Measurements from ENCODE around the gene SCARB2. TPM values are rescaled to one million over a fixed set of nuclear protein-coding genes. Genes with fewer than 3 reads are reported as not detected.

The SCARB2 gene
- total RNA-seq, 1 experiment from 2014 or later = 37.6 TPM

- TF ChIP-seq EZH2 (IDR thresholded peaks at IDR 0.05; ENCODE audit: low read depth) = no peak
- TF ChIP-seq, protein P1, sequence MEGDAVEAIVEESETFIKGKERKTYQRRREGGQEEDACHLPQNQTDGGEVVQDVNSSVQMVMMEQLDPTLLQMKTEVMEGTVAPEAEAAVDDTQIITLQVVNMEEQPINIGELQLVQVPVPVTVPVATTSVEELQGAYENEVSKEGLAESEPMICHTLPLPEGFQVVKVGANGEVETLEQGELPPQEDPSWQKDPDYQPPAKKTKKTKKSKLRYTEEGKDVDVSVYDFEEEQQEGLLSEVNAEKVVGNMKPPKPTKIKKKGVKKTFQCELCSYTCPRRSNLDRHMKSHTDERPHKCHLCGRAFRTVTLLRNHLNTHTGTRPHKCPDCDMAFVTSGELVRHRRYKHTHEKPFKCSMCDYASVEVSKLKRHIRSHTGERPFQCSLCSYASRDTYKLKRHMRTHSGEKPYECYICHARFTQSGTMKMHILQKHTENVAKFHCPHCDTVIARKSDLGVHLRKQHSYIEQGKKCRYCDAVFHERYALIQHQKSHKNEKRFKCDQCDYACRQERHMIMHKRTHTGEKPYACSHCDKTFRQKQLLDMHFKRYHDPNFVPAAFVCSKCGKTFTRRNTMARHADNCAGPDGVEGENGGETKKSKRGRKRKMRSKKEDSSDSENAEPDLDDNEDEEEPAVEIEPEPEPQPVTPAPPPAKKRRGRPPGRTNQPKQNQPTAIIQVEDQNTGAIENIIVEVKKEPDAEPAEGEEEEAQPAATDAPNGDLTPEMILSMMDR (conservative IDR thresholded peaks at IDR 0.05) = no peak
- H3K9me3 ChIP-seq (ENCODE audit: insufficient read depth, low read depth) = no peaks in the 10 kb centered on the region
- DNase-seq = no peak
Measured at GRCh38 chr4:76253511-76253910, 39.9 kb upstream of the SCARB2 start.

GRCh38 chr4:76252271-76252653 lies 38.6 kb upstream of the SCARB2 start:
- Histone ChIP-seq H3K27me3 (ENCODE audit: insufficient read depth, low read depth) (no peaks in the 10 kb centered on the region), H4K20me1 (ENCODE audit: insufficient read depth) (no peaks in the 10 kb centered on the region), H3F3A (ENCODE audit: insufficient read depth, low read depth) (no peaks in the 10 kb centered on the region; the same call in 1 of the 2 replicates), H3K4me3 (no peak overlapping the region), H3K36me3 (ENCODE audit: low read depth) (no peaks in the 10 kb centered on the region), H3K9me2 (ENCODE audit: insufficient read depth) (no peaks in the 10 kb centered on the region; the same call in 1 of the 2 replicates), H2AFZ (no peak overlapping the region; the same call in 1 of the 2 replicates), H3K4me1 (replicated peaks; ENCODE audit: insufficient read depth) (peaks cover 5% of the 10 kb centered on the region; the same call in 1 of the 2 replicates), H3K4me2 (no peak overlapping the region), H3K27ac (no peak overlapping the region), H3K9me3 (ENCODE audit: insufficient read depth, low read depth) (no peaks in the 10 kb centered on the region), H3K79me2 (ENCODE audit: low read depth) (no peaks in the 10 kb centered on the region)
- BruUV-seq (replicated peaks) = TSS peak; percentile 52
- intact Hi-C loops (cut with micrococcal nuclease; ENCODE audit: unreplicated experiment) = loop anchor here (5.0 kb wide), 1 partner anchor 55 kb away; the partner anchor contains the start of gene STBD1
- no peak for DNase-seq
- no peak for TF ChIP-seq EZH2 (IDR thresholded peaks at IDR 0.05; ENCODE audit: low read depth)
- TF ChIP-seq, protein P1 (conservative IDR thresholded peaks at IDR 0.05) = no peak
- POLR2A ChIA-PET (ENCODE audit: unreplicated experiment) = no interaction called here
- CTCF ChIA-PET = no interaction called here

More at GRCh38 chr4:76253511-76253910, 39.9 kb upstream of the SCARB2 start:
- Histone ChIP-seq H3K9me2 (ENCODE audit: insufficient read depth) (no peaks in the 10 kb centered on the region; the same call in 1 of the 2 replicates), H3K27ac (no peak overlapping the region), H3K4me3 (no peak overlapping the region), H3K27me3 (ENCODE audit: insufficient read depth, low read depth) (no peaks in the 10 kb centered on the region), H3F3A (ENCODE audit: insufficient read depth, low read depth) (no peaks in the 10 kb centered on the region; the same call in 1 of the 2 replicates), H4K20me1 (ENCODE audit: insufficient read depth) (no peaks in the 10 kb centered on the region), H3K36me3 (ENCODE audit: low read depth) (no peaks in the 10 kb centered on the region), H3K4me2 (no peak overlapping the region), H2AFZ (no peak overlapping the region), H3K4me1 (replicated peaks; ENCODE audit: insufficient read depth) (peaks cover 5% of the 10 kb centered on the region; the same call in 1 of the 2 replicates), H3K79me2 (ENCODE audit: low read depth) (no peaks in the 10 kb centered on the region)
- BruUV-seq (replicated peaks) = no TSS peak
- ChIA-PET POLR2A (ENCODE audit: unreplicated experiment) (no interaction called here), CTCF (no interaction called here)
- intact Hi-C loops (cut with micrococcal nuclease; ENCODE audit: unreplicated experiment) = loop anchor here (5.0 kb wide), 1 partner anchor 54 kb away; the partner anchor contains the start of gene STBD1

GRCh38 chr4:76251441-76252270 lies 38.0 kb upstream of the SCARB2 start, which contains the start of gene FAM47E:
Gene FAM47E (plus strand): TSS chr4:76251721. CDS start chr4:76251747, 26 bp downstream.
- ChIA-PET POLR2A (ENCODE audit: unreplicated experiment) (no interaction called here), CTCF (interaction anchor here (0.7 kb wide), 1 partner anchor 72 kb away, joined by 3 read pairs; no protein-coding TSS in a partner anchor)
- no peak for TF ChIP-seq EZH2 (IDR thresholded peaks at IDR 0.05; ENCODE audit: low read depth)
- TF ChIP-seq, protein P1 (conservative IDR thresholded peaks at IDR 0.05) = peak; percentile 53
- H3K4me1 ChIP-seq (replicated peaks; ENCODE audit: insufficient read depth) = peaks cover 5% of the 10 kb centered on the region; the same call in 1 of the 2 replicates
- intact Hi-C loops (cut with micrococcal nuclease; ENCODE audit: unreplicated experiment) = loop anchor here (1.0 to 5.0 kb wide), 4 partner anchors 38 to 127 kb away; partner anchors contain the start of genes SCARB2 and STBD1
- peak within 1 kb of the TSS; percentile 92 for H2AFZ ChIP-seq
- H3K4me2 ChIP-seq = peak within 1 kb of the TSS; percentile 82
- no peaks in the 10 kb centered on the region; the same call in 1 of the 2 replicates for H3K9me2 ChIP-seq (ENCODE audit: insufficient read depth)
- H3K27ac ChIP-seq = no peak within 1 kb of the TSS
- H3K79me2 ChIP-seq (ENCODE audit: low read depth) = no peaks in the 10 kb centered on the region
- no peaks in the 10 kb centered on the region for H3K9me3 ChIP-seq (ENCODE audit: insufficient read depth, low read depth)
- peak; percentile 67 to 86 for DNase-seq
- H3K27me3 ChIP-seq (ENCODE audit: insufficient read depth, low read depth) = no peaks in the 10 kb centered on the region
- no TSS peak for BruUV-seq (replicated peaks)
- peak within 1 kb of the TSS; percentile 73 for H3K4me3 ChIP-seq
- no peaks in the 10 kb centered on the region for H4K20me1 ChIP-seq (ENCODE audit: insufficient read depth)
- H3K36me3 ChIP-seq (ENCODE audit: low read depth) = no peaks in the 10 kb centered on the region
- no peaks in the 10 kb centered on the region; the same call in 1 of the 2 replicates for H3F3A ChIP-seq (ENCODE audit: insufficient read depth, low read depth)

Data from PC-9 (cell line).